GM19023 (cell line): ENCODE data around the gene AUH.
"Not testable (repeated sequence)": the region's sequence is repeated elsewhere in the genome, so short reads cannot be mapped to it uniquely, and the experiment has no call there.

Experiments
- ATAC-seq: cut with Tn5 transposase; IDR thresholded peaks from one replicate; pipeline ENCODE4 v1.9.1; 2021; ENCODE audit warnings: mild to moderate bottlenecking, moderate library complexity; ENCODE audit not compliant: unreplicated experiment

AUH gene

GRCh38 chr9:91211919-91212318 lies 149.8 kb downstream of the AUH start:
- ATAC-seq, result no peak

GRCh38 chr9:91211414-91211813 lies 150.3 kb downstream of the AUH start:
- no peak for ATAC-seq

- ATAC-seq, result no peak
Observed at GRCh38 chr9:91210318-91210717, 151.4 kb downstream of the AUH start.

- no peak for ATAC-seq
Observed at GRCh38 chr9:91208837-91209236, 152.9 kb downstream of the AUH start.

GRCh38 chr9:91208419-91208745 lies 153.3 kb downstream of the AUH start:
- ATAC-seq, result no peak

GRCh38 chr9:91207729-91208418 lies 153.8 kb downstream of the AUH start:
- ATAC-seq, result peak; percentile 64

- ATAC-seq, result no peak
Observed at GRCh38 chr9:91207397-91207728, 154.4 kb downstream of the AUH start.

- ATAC-seq, result no peak
Observed at GRCh38 chr9:91206806-91207205, 154.9 kb downstream of the AUH start.

- no peak for ATAC-seq
Observed at GRCh38 chr9:91202736-91203283, 158.9 kb downstream of the AUH start.

GRCh38 chr9:91200692-91201336 lies 160.9 kb downstream of the AUH start:
- no peak for ATAC-seq

GRCh38 chr9:91199739-91200497 lies 161.8 kb downstream of the AUH start:
- no peak for ATAC-seq

- not testable (repeated sequence) for ATAC-seq
Observed at GRCh38 chr9:91198881-91199280, 162.8 kb downstream of the AUH start.

- ATAC-seq, result no peak
Observed at GRCh38 chr9:91198405-91198804, 163.3 kb downstream of the AUH start.

- no peak for ATAC-seq
Observed at GRCh38 chr9:91197232-91198181, 164.2 kb downstream of the AUH start.

- ATAC-seq, result no peak
Observed at GRCh38 chr9:91196103-91196950, 165.4 kb downstream of the AUH start.

- ATAC-seq, result no peak
Observed at GRCh38 chr9:91195372-91196012, 166.2 kb downstream of the AUH start.

- peak; percentile 56 for ATAC-seq
Observed at GRCh38 chr9:91193658-91194391, 167.9 kb downstream of the AUH start.

GRCh38 chr9:91193087-91193657 lies 168.5 kb downstream of the AUH start:
- ATAC-seq, result peak; percentile 16
